NB4 (cell line): Measurements from ENCODE around the gene LANCL2.

Source experiments
- CTCF ChIP-seq: IDR thresholded peaks from one replicate; pipeline ENCODE4 v1.5.1; 2012; ENCODE audit warnings: low read depth, low read length
- MAX ChIP-seq: IDR thresholded peaks from 2 replicates; pipeline ENCODE4 v1.6.1; 2011; ENCODE audit warnings: low read depth, low read length
- MYC ChIP-seq: IDR thresholded peaks from 2 replicates; pipeline ENCODE4 v1.6.1; 2011; ENCODE audit warnings: low read depth, low read length
- POLR2A ChIP-seq: IDR thresholded peaks from 2 replicates; pipeline ENCODE4 v1.6.1; 2011; ENCODE audit warnings: mild to moderate bottlenecking; ENCODE audit not compliant: insufficient read length; ENCODE audit errors: extremely low read depth

GRCh38 chr7:55464422-55464821, 99.3 kb downstream of the LANCL2 start:
- TF ChIP-seq CTCF, result no peak
- no peak for TF ChIP-seq POLR2A
- TF ChIP-seq MYC, result no peak
- no peak for TF ChIP-seq MAX
